Measurements from ENCODE around the gene SUPT20H. TPM values are rescaled to one million over a fixed set of nuclear protein-coding genes. Genes with fewer than 3 reads are reported as not detected.

Gene SUPT20H
- total and polyA plus RNA-seq, 2 donors (not counting 3 experiments of a cell fraction or from before 2014, with no cell fraction given) = 47.2 to 70.7 TPM

DNA sequence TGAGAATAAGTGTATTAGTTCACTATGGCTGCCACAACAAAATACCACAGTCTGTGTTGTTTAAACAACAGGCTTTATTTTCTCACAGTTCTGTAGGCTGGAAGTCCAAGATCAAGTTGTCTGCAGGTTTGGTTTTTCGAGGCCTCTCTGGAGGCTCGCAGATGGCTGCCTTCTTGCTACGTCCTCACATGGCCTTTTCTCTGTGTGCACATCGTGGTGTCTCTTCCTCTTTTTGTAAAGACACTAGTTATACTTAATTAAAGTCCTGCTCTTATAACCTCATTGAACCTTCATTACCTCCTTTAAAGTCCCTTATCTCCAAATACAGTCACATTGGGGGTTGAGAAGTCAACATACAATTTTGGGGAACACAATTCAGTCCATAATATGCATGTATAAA is 35.4 kb upstream of the SUPT20H start:
- dilution Hi-C loops (cut with MboI; ENCODE audit: extremely low pct_ligation_motif_present, low sequenced_read_pairs) = no loop called here
- H3K79me2 ChIP-seq (ENCODE audit: control insufficient read depth, insufficient read depth, low read length) = no peaks in the 10 kb centered on the region
- no peaks in the 10 kb centered on the region for H3K36me3 ChIP-seq (ENCODE audit: control insufficient read depth in 2 of 2, extremely low read depth in 1 of 2, insufficient read depth in 2 of 2, low read length in 2 of 2)
- H3K4me3 ChIP-seq (replicated peaks in 1 of 3; ENCODE audit: insufficient read depth in 1 of 3, low read depth in 1 of 3, low read length in 3 of 3) = no peak overlapping the region
- no peak overlapping the region for H3K27ac ChIP-seq (ENCODE audit: insufficient read depth, low read depth, low read length)
- ChIA-PET POLR2A (no interaction called here), CTCF (interaction anchor here (1.2 kb wide), 1 partner anchor 13 kb away, joined by 4 read pairs; no protein-coding TSS in a partner anchor)
- no peak overlapping the region for H3K9ac ChIP-seq (replicated peaks; ENCODE audit: extremely low read depth, insufficient read depth, low read length)
- H3K27me3 ChIP-seq (ENCODE audit: control insufficient read depth in 2 of 2, insufficient read depth in 2 of 2, low read length in 2 of 2) = peaks cover 2% of the 10 kb centered on the region in 2 experiments
- TF ChIP-seq FOS (IDR thresholded peaks at IDR 0.05; ENCODE audit: borderline replicate concordance, insufficient read depth, low read length) (no peak), MYC (IDR thresholded peaks at IDR 0.05; ENCODE audit: low read depth, low read length) (no peak), JUN (IDR thresholded peaks at IDR 0.05; ENCODE audit: borderline replicate concordance, insufficient read depth, insufficient read length, low read depth) (no peak), GATA2 (IDR thresholded peaks at IDR 0.05; ENCODE audit: insufficient read depth, insufficient read length, low read depth, low read length) (no peak), EZH2 (IDR thresholded peaks at IDR 0.05; ENCODE audit: borderline replicate concordance, low read depth, low read length, severe bottlenecking) (no peak), POLR2AphosphoS5 (IDR thresholded peaks at IDR 0.05; ENCODE audit: insufficient read depth, low read depth, low read length) (no peak), POLR2A (IDR thresholded peaks at IDR 0.05; ENCODE audit: low read depth, low read length) (no peak)
- TF ChIP-seq, protein P1, sequence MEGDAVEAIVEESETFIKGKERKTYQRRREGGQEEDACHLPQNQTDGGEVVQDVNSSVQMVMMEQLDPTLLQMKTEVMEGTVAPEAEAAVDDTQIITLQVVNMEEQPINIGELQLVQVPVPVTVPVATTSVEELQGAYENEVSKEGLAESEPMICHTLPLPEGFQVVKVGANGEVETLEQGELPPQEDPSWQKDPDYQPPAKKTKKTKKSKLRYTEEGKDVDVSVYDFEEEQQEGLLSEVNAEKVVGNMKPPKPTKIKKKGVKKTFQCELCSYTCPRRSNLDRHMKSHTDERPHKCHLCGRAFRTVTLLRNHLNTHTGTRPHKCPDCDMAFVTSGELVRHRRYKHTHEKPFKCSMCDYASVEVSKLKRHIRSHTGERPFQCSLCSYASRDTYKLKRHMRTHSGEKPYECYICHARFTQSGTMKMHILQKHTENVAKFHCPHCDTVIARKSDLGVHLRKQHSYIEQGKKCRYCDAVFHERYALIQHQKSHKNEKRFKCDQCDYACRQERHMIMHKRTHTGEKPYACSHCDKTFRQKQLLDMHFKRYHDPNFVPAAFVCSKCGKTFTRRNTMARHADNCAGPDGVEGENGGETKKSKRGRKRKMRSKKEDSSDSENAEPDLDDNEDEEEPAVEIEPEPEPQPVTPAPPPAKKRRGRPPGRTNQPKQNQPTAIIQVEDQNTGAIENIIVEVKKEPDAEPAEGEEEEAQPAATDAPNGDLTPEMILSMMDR (IDR thresholded peaks at IDR 0.05; ENCODE audit: extremely low read depth in 1 of 2, insufficient read depth in 1 of 2, low read depth in 1 of 2, low read length in 2 of 2) = no peak
- TF ChIP-seq, protein P2, sequence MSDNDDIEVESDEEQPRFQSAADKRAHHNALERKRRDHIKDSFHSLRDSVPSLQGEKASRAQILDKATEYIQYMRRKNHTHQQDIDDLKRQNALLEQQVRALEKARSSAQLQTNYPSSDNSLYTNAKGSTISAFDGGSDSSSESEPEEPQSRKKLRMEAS (IDR thresholded peaks at IDR 0.05; ENCODE audit: insufficient read depth, insufficient read length) = no peak
- FAIRE-seq = no peak
- no peaks in the 10 kb centered on the region for H3K9me1 ChIP-seq (replicated peaks; ENCODE audit: control insufficient read depth, extremely low read depth, insufficient read depth, low read length)
- no peak for DNase-seq (ENCODE audit: low read depth, low spot score)
- no peaks in the 10 kb centered on the region for H3K9me3 ChIP-seq (replicated peaks; ENCODE audit: control insufficient read depth, insufficient read depth, low read length)
- H4K20me1 ChIP-seq (replicated peaks; ENCODE audit: control insufficient read depth, extremely low read depth, insufficient read depth, low read length) = no peaks in the 10 kb centered on the region
- BruUV-seq (replicated peaks) = no TSS peak
- H3K4me2 ChIP-seq (ENCODE audit: insufficient read depth, low read length) = no peak overlapping the region
- no peaks in the 10 kb centered on the region for H3K4me1 ChIP-seq (ENCODE audit: control insufficient read depth, extremely low read depth, insufficient read depth, low read length)
- H2AFZ ChIP-seq (ENCODE audit: low read depth, low read length) = no peak overlapping the region
- intact Hi-C loops (cut with micrococcal nuclease) = no loop called here
